GM19328 (cell line): ENCODE data around the gene MEGF8.

Experiments
- ATAC-seq: cut with Tn5 transposase; IDR thresholded peaks from one replicate; pipeline ENCODE4 v1.9.1; 2021; ENCODE audit warnings: mild to moderate bottlenecking, moderate library complexity; ENCODE audit not compliant: unreplicated experiment

Gene MEGF8, protein sequence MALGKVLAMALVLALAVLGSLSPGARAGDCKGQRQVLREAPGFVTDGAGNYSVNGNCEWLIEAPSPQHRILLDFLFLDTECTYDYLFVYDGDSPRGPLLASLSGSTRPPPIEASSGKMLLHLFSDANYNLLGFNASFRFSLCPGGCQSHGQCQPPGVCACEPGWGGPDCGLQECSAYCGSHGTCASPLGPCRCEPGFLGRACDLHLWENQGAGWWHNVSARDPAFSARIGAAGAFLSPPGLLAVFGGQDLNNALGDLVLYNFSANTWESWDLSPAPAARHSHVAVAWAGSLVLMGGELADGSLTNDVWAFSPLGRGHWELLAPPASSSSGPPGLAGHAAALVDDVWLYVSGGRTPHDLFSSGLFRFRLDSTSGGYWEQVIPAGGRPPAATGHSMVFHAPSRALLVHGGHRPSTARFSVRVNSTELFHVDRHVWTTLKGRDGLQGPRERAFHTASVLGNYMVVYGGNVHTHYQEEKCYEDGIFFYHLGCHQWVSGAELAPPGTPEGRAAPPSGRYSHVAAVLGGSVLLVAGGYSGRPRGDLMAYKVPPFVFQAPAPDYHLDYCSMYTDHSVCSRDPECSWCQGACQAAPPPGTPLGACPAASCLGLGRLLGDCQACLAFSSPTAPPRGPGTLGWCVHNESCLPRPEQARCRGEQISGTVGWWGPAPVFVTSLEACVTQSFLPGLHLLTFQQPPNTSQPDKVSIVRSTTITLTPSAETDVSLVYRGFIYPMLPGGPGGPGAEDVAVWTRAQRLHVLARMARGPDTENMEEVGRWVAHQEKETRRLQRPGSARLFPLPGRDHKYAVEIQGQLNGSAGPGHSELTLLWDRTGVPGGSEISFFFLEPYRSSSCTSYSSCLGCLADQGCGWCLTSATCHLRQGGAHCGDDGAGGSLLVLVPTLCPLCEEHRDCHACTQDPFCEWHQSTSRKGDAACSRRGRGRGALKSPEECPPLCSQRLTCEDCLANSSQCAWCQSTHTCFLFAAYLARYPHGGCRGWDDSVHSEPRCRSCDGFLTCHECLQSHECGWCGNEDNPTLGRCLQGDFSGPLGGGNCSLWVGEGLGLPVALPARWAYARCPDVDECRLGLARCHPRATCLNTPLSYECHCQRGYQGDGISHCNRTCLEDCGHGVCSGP (N-terminal part only)

DNA sequence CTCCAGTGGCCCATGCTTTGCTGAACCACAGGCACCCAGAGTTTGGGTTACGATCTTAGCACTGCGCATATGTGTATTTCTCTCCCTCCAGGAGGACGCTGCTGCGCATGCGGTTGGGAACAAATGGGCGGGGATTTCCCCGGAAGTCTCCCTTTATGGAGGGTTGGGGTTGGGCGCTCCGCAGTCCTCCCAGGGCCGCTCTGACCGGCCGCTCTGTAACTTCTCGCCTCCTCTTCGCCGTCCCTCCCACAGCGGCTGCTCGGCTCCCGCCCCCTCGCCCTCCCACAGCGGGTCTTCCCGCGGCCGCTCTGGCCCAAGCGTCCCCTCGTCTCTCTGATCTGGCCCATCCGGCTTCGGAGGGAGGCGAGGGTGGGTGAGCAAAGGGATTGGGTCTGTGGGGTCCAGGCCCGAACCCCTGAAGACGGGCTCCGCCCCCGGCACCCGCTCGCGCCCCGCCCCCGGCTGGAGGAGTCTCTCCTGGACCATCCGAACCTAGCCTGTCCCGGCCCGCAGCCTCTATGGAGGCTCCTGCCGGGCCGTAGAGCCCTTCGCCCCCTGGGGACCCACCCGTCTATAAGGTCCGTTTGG lies at the start of gene MEGF8:
Gene MEGF8, plus strand, starts transcription at position 328 of the 588 bp plus-strand sequence. CDS start 609 bp downstream, outside the sequence.
- ATAC-seq, result peak; percentile 85

DNA sequence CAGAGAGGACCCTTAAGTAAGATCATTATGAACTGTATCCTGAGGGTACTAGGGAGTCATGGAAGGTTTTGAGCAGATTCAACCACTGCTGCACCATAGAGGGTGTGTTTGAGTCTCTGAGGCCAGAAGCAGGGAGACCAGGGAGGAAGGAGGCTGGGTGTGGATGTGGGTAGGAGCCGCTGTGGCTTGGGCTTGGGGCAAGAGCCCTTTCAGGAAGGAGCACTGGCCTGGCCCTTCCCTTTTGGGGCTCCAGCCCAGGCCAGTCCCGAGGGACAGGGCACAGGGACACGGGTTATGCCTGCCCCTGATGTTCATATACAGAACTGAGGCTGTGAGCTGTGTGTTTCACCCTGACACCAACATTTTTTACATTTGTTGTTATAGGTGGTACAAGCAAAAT lies 49.2 kb upstream of the MEGF8 start:
- no peak for ATAC-seq

DNA sequence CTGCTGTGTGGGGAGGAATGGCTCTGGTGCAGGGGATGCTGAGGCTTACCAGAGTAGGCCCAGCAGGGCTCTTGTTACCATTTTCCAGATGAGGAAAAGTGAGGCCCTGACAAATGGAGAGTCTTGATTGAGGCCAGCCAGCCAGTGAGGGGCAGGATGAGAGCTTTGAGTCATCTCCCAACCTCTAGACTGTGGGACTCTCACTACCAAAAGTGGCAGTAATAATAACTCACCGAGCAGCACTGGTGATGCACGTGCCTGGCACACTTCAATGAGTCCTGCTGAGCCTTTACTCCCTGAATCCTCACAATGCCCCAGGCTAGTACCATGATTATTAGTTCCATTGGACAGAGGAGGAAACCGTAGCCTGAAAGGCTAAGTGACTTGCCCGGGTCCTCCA lies 48.6 kb upstream of the MEGF8 start:
- no peak for ATAC-seq

DNA sequence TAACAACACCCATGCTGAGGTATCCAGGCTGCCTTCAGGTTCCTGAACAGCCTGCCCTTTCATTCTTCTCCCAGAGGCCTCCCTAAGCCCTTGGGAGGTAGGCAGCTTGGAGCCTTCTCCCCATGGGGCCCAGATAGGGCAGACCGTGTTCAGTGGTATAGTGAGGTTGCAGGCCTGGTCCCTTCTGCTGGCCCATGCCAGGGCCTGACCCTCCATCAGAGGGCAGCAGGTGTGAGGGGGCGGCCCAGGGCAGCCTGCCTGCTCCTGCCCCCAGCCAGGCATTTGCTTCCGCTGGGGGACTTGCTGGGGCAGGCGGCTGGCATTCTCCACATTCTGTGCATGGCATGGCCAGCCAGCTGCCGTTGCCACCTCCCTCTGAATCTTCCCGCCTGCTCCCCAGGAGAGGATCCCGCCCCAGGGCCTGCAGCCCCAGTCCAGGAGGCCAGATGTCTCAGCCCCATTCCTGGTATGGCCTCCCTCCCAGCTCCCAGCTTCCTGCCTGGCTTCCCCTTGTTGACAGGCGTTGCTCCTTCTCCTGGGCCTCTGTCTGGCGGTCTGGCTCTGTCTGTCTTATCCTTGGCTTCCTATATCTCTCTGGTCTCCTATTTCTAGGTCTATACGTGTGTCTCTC lies 47.5 kb upstream of the MEGF8 start:
- no peak for ATAC-seq

DNA sequence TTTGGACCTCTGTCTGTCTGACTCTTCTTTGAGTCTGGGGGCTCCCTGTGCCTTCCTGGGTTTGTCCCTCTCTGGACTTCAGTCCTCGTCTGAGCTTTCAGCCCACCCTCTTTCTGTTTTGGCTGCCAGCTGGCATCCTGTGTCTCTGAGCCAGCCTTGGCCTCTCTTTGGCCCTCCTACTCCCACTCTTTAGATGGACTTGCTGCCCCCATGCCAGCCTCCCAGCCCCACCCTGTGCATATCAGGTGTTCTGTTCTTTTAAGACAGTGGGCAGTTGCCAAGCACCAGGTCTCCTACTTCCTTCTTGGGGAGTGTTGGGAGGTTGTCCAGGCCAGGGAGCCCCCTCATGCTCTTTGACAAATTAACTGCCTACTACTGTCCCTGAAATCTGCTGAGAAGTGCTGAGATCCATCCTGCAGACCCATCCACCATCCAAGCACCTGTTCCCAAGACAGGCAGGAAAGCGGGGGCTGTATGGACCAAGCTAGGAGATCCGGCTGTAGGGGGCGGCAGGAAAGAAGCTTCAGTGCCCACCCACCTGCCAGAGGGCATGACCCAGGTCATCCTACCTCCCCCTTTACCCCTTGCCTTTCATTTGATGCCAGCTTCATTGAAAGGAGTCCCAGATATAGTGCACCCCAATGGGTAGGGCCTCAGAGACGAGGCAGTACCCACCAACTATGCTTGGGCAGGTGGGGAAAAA lies 46.8 kb upstream of the MEGF8 start:
- no peak for ATAC-seq

DNA sequence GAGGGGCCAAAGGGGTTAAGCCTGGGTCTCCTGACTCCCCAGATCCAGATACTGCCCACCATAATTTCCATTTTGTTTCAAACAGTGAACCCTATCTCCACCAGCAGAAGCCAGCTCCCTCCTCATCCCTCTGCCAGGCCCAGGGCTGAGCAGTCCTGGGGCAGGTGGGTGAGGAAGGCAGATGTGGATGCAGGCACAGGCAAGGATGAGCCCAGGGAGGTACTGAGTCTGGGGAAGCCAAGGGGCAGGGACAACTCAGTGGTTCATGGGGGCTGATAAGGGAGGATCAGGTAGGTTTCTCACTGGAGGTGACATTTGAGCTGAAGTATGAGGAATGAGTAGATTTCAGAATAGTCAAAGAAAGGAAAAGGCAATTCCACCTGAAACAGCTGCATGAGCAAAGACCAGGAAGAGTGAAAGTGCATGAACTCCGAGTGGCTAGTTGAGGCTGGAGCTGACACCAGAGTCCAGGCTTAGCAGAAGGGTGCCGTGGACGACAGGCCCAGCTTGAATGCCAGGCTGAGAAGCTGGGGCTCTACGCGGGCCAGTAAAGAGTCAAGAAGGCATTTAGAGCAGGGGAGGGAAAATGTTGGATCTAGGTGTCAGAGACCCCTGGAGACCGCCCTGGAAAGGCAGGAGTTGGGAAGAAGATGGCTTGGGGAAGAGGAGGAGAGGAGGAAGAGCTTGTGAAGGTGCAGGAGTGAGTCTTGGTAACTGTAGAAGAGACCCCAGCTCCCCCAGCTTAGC lies 46.1 kb upstream of the MEGF8 start:
- no peak for ATAC-seq

DNA sequence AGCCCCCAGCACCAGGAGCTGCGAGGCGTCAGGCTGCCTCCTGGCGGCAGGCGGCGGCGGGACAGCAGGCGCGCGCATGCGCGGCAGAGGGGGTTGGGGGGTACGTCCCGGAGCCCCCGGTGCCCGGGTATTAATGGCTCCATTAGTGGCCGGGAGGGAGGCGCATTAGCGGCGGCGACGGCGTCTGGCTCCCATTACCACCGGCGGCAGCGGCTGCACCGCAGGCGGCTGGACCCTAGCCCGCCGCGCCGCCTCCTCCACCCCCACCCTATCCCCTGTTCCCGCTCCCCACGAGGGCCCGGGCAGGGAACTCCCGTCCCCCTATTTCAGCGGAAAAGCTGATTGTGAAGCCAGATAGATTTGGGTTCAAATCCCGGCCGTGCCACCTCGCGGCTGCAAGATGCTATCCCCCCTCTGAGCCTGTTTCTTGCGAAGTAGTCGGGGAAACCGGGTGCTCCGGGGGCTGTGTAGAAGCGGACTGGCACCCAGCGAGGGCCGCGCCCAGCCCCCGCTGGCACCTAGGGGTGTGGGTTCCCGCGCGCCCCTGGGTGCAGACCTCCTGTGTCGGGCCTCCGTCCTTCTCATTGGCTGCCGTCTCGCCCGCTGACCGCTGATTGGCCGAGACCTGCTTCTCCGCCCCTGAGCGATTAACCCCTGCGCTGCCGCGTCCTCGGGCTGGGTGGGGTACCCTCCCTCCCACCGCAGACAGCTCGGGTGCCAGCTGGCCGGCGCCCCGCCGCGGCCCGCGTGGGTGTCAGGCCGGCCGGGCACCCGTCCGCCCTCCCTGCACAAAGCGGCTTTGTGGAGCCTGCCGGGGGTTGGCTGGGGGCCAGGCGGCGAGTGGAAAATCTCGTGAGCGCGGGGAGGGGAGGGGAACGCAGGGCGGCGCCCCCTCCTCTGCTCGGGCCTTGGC lies 45.3 kb upstream of the MEGF8 start:
- ATAC-seq, result no peak

DNA sequence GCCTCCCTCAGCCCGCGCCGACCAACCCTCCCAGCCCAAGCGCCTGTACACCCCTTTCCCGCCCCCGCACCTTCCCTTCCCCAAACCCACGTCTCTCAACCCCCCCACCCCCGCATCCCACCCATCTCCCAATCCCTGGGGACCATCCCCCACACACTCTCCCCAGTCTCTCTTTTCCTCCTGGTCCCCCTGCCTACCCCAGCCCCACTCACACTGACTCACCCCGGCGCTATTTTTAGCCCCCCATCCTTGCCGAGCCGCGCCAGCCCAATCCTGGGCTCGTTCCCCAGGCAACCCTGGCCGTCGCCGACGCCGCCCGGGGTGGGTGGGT lies 44.7 kb upstream of the MEGF8 start:
- no peak for ATAC-seq

DNA sequence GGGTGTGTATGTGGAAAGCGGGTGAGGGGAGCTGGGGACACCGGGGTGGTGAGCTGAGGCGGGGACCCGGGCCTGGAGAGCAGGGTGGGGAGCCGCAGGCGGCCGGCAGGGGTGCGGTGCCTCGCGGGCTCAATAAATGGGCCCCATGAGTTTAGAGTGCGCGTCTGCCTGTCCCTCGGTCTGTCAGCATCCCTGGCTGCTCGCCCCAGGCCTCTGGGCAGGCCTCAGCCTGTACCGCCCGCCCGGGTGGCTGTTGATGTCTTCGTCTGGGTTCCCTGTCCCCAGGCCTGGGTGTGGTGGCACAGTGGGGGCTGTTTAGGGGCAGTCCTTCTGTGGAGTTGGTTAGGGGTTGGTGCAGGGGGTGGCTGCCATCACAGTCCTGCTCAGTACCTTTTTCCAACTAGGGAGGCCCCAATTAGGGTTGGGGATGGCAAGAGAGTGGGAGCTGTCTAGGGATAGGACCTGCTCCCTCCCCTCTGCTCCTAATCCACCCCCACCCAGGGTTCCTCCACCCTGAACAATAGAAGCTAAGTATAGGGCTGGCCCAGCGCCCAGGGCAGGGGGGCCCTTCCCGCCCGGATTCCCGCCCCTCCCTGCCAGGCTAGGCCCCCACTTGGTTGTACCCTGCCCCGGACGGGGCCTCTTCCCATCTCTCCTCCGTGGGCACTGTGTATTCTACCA lies 44.1 kb upstream of the MEGF8 start:
- no peak for ATAC-seq

DNA sequence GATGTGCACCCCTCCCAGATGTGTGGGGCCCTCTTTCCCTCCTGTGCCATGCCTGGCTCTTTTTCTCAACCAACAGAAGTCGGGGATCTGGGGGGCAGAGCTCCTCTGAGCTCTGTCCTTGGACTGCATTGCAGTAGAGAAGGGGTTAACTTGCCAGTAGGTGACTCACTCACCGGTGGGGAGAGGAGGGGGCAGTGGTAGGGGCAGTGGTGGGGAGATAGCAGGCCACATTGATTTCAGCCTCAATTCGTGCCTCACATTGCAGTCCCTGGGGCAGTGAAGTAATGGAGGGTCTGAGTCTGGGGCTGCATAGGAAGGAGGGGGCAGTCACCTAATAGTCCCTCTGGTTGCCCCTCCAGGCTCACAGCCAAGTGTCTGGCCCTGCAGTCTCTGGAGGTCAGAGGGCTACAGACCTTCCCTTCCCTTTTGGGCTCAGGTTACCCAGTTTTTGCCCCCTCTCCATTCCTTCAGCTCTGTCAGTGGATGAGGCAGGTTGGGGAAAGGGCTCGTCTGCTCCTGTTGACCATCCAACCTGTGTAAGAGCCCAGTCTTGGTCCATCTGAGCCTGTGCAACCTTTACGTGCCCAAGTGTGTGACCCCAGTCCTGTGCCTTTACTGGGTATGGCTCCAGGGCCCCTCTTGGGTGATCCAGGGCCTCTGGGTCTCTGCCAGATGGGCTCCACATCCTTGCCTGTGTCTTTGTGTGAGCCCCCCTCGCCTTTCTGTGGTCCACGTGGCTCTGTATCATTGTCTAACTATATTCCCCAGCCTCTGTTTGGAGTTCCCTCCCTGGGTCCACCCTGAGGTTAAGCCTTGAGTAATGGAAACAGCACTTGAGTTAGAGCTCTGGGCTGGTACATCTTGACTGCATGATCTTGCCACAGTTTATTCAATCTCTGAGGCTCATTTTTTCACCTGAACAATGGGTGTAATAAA lies 43.3 kb upstream of the MEGF8 start:
- ATAC-seq, result no peak

DNA sequence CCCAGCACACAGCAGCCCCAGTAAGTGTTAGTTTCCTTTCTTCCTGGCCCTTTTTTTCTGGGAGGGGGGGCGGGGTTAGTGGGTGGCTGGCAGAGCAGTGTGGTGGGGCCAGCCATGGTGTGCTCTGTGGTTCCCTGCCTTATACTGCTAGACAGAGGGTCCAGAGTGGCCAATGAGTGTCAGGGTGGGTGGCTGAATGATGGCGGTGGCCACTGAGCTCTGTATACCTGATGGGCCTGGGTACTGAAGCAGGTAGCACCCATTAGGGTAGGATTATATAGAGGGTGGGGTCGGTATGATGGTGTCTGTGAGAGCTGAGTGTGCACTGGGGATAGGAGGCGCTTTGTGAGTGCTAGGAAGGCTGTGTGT lies 42.6 kb upstream of the MEGF8 start:
- ATAC-seq, result no peak

DNA sequence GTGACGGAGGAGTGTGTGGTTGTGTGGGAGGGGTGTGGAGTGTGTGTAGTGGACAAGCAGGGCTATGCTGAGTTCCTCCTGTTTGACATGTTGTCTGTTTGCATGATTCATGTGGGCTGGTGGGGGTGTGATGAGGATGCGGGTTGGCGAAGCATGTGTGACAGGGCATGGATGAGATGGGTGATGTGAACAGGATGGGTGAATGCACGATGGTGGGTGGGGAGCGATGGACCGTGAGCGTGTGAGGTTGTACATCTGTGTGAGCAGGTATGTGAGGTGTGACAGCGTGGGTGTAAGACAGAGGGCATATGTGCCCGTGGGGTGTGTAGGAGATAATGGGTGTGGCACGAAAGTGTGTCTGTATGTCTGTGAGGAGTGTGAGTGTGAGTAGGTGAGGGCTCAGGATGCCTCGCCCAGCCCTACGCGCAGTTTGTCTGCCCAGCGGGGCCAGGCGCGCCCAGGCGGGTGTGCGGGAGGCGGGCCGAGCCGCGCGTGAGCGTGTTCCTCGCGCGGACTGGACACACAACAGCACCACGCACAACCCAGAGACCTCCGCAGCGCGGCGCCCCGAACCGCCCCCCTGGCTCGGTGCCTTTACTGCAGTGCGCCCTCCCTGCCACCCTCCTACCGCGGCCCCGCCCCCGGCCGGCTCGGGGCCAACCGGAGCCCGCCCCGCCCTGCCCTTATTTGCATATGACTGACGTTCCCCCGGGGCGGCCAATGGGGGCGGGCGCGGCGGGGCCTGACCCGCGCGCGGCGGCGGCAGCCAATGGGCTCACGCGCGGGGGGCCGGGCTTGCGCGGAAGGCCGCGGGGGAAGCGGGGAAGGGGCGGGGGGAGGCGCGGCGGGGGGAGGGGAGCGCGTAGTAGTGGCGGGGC lies 42.0 kb upstream of the MEGF8 start:
- ATAC-seq, result peak; percentile 60

DNA sequence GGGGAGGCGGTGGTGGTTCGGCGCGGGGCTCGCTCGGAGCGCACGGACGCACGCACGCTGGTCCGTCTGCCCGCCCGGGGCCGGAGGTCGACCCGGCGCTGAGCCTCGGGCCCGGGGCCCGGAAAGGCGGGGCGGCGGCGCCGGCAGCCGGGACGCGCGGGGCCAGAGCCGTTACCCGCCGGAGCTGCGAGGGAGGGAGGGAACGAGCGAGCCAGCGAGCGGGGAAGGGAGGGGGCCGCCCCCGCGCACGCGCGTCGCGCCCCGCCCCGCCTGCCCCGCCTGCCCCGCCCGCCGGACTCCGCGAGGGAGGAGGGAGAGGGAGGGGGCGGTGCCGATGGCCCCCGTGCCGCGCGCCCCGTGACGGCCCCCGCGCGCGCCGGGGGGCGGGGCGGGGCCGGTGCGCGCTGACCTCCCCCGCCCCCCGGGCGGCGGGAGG lies 41.4 kb upstream of the MEGF8 start:
- ATAC-seq, result peak; percentile 40

DNA sequence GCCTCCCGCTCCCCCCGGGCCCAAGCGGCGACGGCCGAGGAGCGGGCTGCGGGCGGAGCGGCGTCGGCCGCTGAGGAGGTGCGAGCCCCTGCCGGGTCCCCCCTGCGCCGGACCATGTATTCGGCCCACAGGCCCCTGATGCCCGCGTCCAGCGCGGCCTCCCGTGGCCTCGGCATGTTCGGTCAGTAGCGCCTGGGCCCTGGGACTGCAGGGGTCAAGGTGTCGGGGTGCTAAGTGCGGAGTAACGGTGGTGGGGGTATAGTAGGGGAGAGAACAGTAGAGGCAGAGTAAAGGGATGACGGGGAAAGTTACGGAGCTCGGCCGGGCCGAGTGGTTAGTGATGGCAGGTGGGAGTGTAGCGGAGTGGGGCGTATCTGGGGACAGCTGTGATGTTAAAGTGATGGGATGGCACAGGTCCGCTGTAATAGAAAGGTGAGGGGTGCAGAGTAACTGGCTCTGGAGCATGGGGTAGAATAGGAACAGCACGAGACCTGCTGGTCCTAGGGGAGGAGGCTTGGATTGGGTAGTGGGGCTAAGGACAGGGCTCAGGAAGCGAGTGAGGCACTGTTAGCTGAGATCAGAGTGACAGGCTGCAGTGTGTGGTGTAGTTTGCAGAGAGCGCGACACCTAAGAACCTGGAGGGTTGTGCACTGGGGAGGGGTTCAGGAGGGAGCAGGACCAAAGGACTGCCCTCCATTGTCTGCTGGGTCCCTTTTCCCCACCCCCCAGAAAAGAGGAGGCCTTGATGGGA lies 40.7 kb upstream of the MEGF8 start:
- no peak for ATAC-seq

DNA sequence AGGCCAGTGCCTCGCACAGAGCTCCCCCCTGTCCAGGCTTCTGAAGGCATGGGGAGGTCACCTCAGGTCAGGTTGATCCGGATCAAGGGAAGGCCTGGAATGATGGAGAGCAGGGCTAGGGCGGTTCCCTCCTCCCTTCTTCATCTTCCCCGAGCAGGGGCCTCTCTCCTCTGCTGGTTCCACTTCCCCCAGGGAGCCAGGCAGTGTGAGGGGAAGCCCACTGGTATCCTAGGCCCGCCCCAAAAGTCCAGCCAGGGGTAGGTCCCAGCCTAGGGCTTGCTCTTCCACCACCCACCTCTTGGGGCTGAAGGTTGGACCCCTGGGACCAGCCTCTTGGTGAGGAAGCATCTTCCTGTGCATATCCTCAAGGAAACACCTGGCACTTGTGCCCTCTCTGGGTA lies 39.9 kb upstream of the MEGF8 start:
- no peak for ATAC-seq
